ENCODE data around the gene PLCG2. TPM values are rescaled to one million over a fixed set of nuclear protein-coding genes. Genes with fewer than 3 reads are reported as not detected.
A peak's percentile ranks its signal among the peaks of the same experiment; 100 is the strongest.

The PLCG2 gene
- total RNA-seq, 2 experiments from 2014 or later = 7.0 to 7.6 TPM

- no peak overlapping the region for H3K4me3 Mint-ChIP-seq
- no peaks in the 10 kb centered on the region for H3K36me3 Mint-ChIP-seq (ENCODE audit: low read depth)
- no peak overlapping the region for H3K27ac Mint-ChIP-seq
- intact Hi-C loops (cut with DNase I, micrococcal nuclease) = no loop called here
- POLR2A ChIA-PET = no interaction called here
- peaks cover 5% of the 10 kb centered on the region for H3K27me3 Mint-ChIP-seq
- CTCF ChIA-PET = interaction anchor here (0.8 kb wide), 1 partner anchor 34 kb away, joined by 5 read pairs; no protein-coding TSS in a partner anchor
- DNase-seq = no peak
- peaks cover 9% of the 10 kb centered on the region for H3K4me1 Mint-ChIP-seq
- no peaks in the 10 kb centered on the region for H3K9me3 Mint-ChIP-seq (ENCODE audit: low read depth)
- ATAC-seq = peak; percentile 60
Observed at GRCh38 chr16:81836279-81837054, 57.4 kb downstream of the PLCG2 start.

GRCh38 chr16:81837312-81837751 is 58.2 kb downstream of the PLCG2 start:
- Mint-ChIP-seq H3K4me3 (no peak overlapping the region), H3K4me1 (peaks cover 1% of the 10 kb centered on the region), H3K27ac (no peak overlapping the region), H3K36me3 (ENCODE audit: low read depth) (no peaks in the 10 kb centered on the region), H3K27me3 (peaks cover 7% of the 10 kb centered on the region), H3K9me3 (ENCODE audit: low read depth) (no peaks in the 10 kb centered on the region)
- DNase-seq (no peak), ATAC-seq (no peak)
- ChIA-PET POLR2A (no interaction called here), CTCF (no interaction called here)
- intact Hi-C loops (cut with DNase I, micrococcal nuclease) = no loop called here

- intact Hi-C loops (cut with DNase I, micrococcal nuclease) = no loop called here
- H3K4me1 Mint-ChIP-seq = no peaks in the 10 kb centered on the region
- peaks cover 12% of the 10 kb centered on the region for H3K27me3 Mint-ChIP-seq
- ATAC-seq (no peak), DNase-seq (no peak)
- no peaks in the 10 kb centered on the region for H3K36me3 Mint-ChIP-seq (ENCODE audit: low read depth)
- H3K9me3 Mint-ChIP-seq (ENCODE audit: low read depth) = no peaks in the 10 kb centered on the region
- H3K27ac Mint-ChIP-seq = no peak overlapping the region
- H3K4me3 Mint-ChIP-seq = no peak overlapping the region
- ChIA-PET CTCF (no interaction called here), POLR2A (no interaction called here)
Observed at GRCh38 chr16:81838794-81839193, 59.7 kb downstream of the PLCG2 start.

GRCh38 chr16:81841722-81842121 is 62.6 kb downstream of the PLCG2 start:
- POLR2A ChIA-PET = no interaction called here
- H3K4me1 Mint-ChIP-seq = no peaks in the 10 kb centered on the region
- H3K27ac Mint-ChIP-seq = no peak overlapping the region
- intact Hi-C loops (cut with DNase I, micrococcal nuclease) = no loop called here
- peaks cover 12% of the 10 kb centered on the region for H3K27me3 Mint-ChIP-seq
- ATAC-seq (peak; percentile 33), DNase-seq (no peak)
- H3K4me3 Mint-ChIP-seq = no peak overlapping the region
- no peaks in the 10 kb centered on the region for H3K36me3 Mint-ChIP-seq (ENCODE audit: low read depth)
- CTCF ChIA-PET = no interaction called here
- no peaks in the 10 kb centered on the region for H3K9me3 Mint-ChIP-seq (ENCODE audit: low read depth)

GRCh38 chr16:81842564-81843242 is 63.6 kb downstream of the PLCG2 start:
- CTCF ChIA-PET = interaction anchor here (0.5 kb wide), 1 partner anchor 9 kb away, joined by 3 read pairs; no protein-coding TSS in a partner anchor

GRCh38 chr16:81843243-81843582 is 64.1 kb downstream of the PLCG2 start:
- no peak for DNase-seq
- intact Hi-C loops (cut with DNase I, micrococcal nuclease) = no loop called here

More at GRCh38 chr16:81842564-81843242, 63.6 kb downstream of the PLCG2 start:
- H3K36me3 Mint-ChIP-seq (ENCODE audit: low read depth) = no peaks in the 10 kb centered on the region
- ATAC-seq = no peak
- peak overlapping the region; percentile 8 for H3K4me3 Mint-ChIP-seq
- H3K9me3 Mint-ChIP-seq (ENCODE audit: low read depth) = no peaks in the 10 kb centered on the region
- no peaks in the 10 kb centered on the region for H3K4me1 Mint-ChIP-seq
- H3K27me3 Mint-ChIP-seq = peaks cover 9% of the 10 kb centered on the region
- peak overlapping the region; percentile 10 for H3K27ac Mint-ChIP-seq
- POLR2A ChIA-PET = no interaction called here
- intact Hi-C loops (cut with DNase I, micrococcal nuclease) = no loop called here
- DNase-seq = no peak

GRCh38 chr16:81843683-81844082 is 64.6 kb downstream of the PLCG2 start:
- CTCF ChIA-PET = no interaction called here
- intact Hi-C loops (cut with DNase I, micrococcal nuclease) = no loop called here
- H3K27ac Mint-ChIP-seq = no peak overlapping the region
- no peak overlapping the region for H3K4me3 Mint-ChIP-seq
- POLR2A ChIA-PET = no interaction called here
- H3K36me3 Mint-ChIP-seq (ENCODE audit: low read depth) = no peaks in the 10 kb centered on the region
- no peak for DNase-seq
- H3K27me3 Mint-ChIP-seq = peaks cover 9% of the 10 kb centered on the region
- no peaks in the 10 kb centered on the region for H3K9me3 Mint-ChIP-seq (ENCODE audit: low read depth)
- ATAC-seq = no peak
- H3K4me1 Mint-ChIP-seq = no peaks in the 10 kb centered on the region

More at GRCh38 chr16:81843243-81843582, 64.1 kb downstream of the PLCG2 start:
- no peak for ATAC-seq
- ChIA-PET POLR2A (no interaction called here), CTCF (no interaction called here)
- Mint-ChIP-seq H3K4me3 (no peak overlapping the region), H3K4me1 (no peaks in the 10 kb centered on the region), H3K36me3 (ENCODE audit: low read depth) (no peaks in the 10 kb centered on the region), H3K9me3 (ENCODE audit: low read depth) (no peaks in the 10 kb centered on the region), H3K27ac (peak overlapping the region; percentile 10), H3K27me3 (peaks cover 9% of the 10 kb centered on the region)

- ChIA-PET POLR2A (no interaction called here), CTCF (no interaction called here)
- intact Hi-C loops (cut with DNase I, micrococcal nuclease) = no loop called here
- Mint-ChIP-seq H3K36me3 (ENCODE audit: low read depth) (no peaks in the 10 kb centered on the region), H3K27ac (no peak overlapping the region), H3K4me1 (no peaks in the 10 kb centered on the region), H3K9me3 (ENCODE audit: low read depth) (no peaks in the 10 kb centered on the region), H3K27me3 (peaks cover 9% of the 10 kb centered on the region), H3K4me3 (no peak overlapping the region)
- no peak for ATAC-seq
- no peak for DNase-seq
Observed at GRCh38 chr16:81846105-81846504, 67.0 kb downstream of the PLCG2 start.

GRCh38 chr16:81848306-81848853 is 69.3 kb downstream of the PLCG2 start:
- H3K36me3 Mint-ChIP-seq (ENCODE audit: low read depth) = no peaks in the 10 kb centered on the region
- no peaks in the 10 kb centered on the region for H3K4me1 Mint-ChIP-seq
- ChIA-PET CTCF (interaction anchor here (0.7 to 0.9 kb wide), 2 partner anchors 26 to 37 kb away, joined by 3 read pairs; no protein-coding TSS in a partner anchor), POLR2A (no interaction called here)
- H3K4me3 Mint-ChIP-seq = no peak overlapping the region
- DNase-seq = no peak
- H3K27ac Mint-ChIP-seq = no peak overlapping the region
- intact Hi-C loops (cut with DNase I, micrococcal nuclease) = no loop called here
- H3K9me3 Mint-ChIP-seq (ENCODE audit: low read depth) = no peaks in the 10 kb centered on the region
- peaks cover 3% of the 10 kb centered on the region for H3K27me3 Mint-ChIP-seq
- ATAC-seq = no peak

- Mint-ChIP-seq H3K36me3 (ENCODE audit: low read depth) (no peaks in the 10 kb centered on the region), H3K4me3 (no peak overlapping the region), H3K27me3 (peaks cover 3% of the 10 kb centered on the region), H3K27ac (no peak overlapping the region), H3K9me3 (ENCODE audit: low read depth) (no peaks in the 10 kb centered on the region), H3K4me1 (no peaks in the 10 kb centered on the region)
- DNase-seq (no peak), ATAC-seq (no peak)
- intact Hi-C loops (cut with DNase I, micrococcal nuclease) = no loop called here
- CTCF ChIA-PET = interaction anchor here (0.6 kb wide), 1 partner anchor 437 kb away, joined by 3 read pairs; no protein-coding TSS in a partner anchor
- POLR2A ChIA-PET = no interaction called here
Observed at GRCh38 chr16:81850197-81850944, 71.3 kb downstream of the PLCG2 start.

- H3K4me1 Mint-ChIP-seq = no peaks in the 10 kb centered on the region
- DNase-seq = no peak
- no peak overlapping the region for H3K4me3 Mint-ChIP-seq
- intact Hi-C loops (cut with DNase I, micrococcal nuclease) = no loop called here
- ChIA-PET POLR2A (no interaction called here), CTCF (interaction anchor here (1.5 kb wide), 1 partner anchor 22 kb away, joined by 10 read pairs; no protein-coding TSS in a partner anchor)
- no peak for ATAC-seq
- H3K27me3 Mint-ChIP-seq = peaks cover 4% of the 10 kb centered on the region
- no peak overlapping the region for H3K27ac Mint-ChIP-seq
- H3K36me3 Mint-ChIP-seq (ENCODE audit: low read depth) = no peaks in the 10 kb centered on the region
- no peaks in the 10 kb centered on the region for H3K9me3 Mint-ChIP-seq (ENCODE audit: low read depth)
Observed at GRCh38 chr16:81852347-81852746, 73.3 kb downstream of the PLCG2 start.
